MCF 10A (cell line): ENCODE data around the gene TRAPPC3. TPM values are rescaled to one million over a fixed set of nuclear protein-coding genes. Genes with fewer than 3 reads are reported as not detected.

Source experiments
- BruUV-seq: library from RNA; stranded (reverse); fragments of 400-500 nt; replicated peaks from 2 replicates; lab custom pipeline; 2021; lab: Mats Ljungman, UMichigan
- CTCF ChIA-PET: fragments of 300-600 bp; sonication (Branson Sonifier 250); formaldehyde crosslinking; extraction: SDS; loops from one replicate; lab custom pipeline; 2021; ENCODE audit warnings: antibody characterized with exemption, inconsistent platforms; lab: Yijun Ruan, JAX
- POLR2A ChIA-PET: fragments of 300-600, 350-650 bp; sonication (Branson Sonifier 250); formaldehyde crosslinking; extraction: SDS; loops from one replicate; lab custom pipeline; 2020; ENCODE audit warnings: antibody characterized with exemption, inconsistent platforms; lab: Yijun Ruan, JAX
- DNase-seq: peaks from one replicate; pipeline ENCODE4 v3.0.0-alpha.2; 2018; ENCODE audit not compliant: unreplicated experiment
- H3K27ac Mint-ChIP-seq: one replicate; pipeline ENCODE4 v1.8.0; 2022; ENCODE audit warnings: mild to moderate bottlenecking, low read depth, mixed read lengths; ENCODE audit not compliant: unreplicated experiment
- H3K27me3 Mint-ChIP-seq: one replicate; pipeline ENCODE4 v1.8.0; 2022; ENCODE audit warnings: mixed read lengths; ENCODE audit not compliant: insufficient read depth, unreplicated experiment
- H3K36me3 Mint-ChIP-seq: one replicate; pipeline ENCODE4 v1.8.0; 2022; ENCODE audit warnings: mild to moderate bottlenecking, moderate library complexity, mixed read lengths; ENCODE audit not compliant: insufficient read depth, unreplicated experiment
- H3K4me1 Mint-ChIP-seq: one replicate; pipeline ENCODE4 v1.8.0; 2022; ENCODE audit warnings: mixed read lengths; ENCODE audit not compliant: insufficient read depth, unreplicated experiment
- H3K4me3 Mint-ChIP-seq: one replicate; pipeline ENCODE4 v1.8.0; 2022; ENCODE audit warnings: mild to moderate bottlenecking, moderate library complexity, mixed read lengths; ENCODE audit not compliant: unreplicated experiment
- H3K9me3 Mint-ChIP-seq: one replicate; pipeline ENCODE4 v1.8.0; 2022; ENCODE audit warnings: mixed read lengths; ENCODE audit not compliant: unreplicated experiment
- CTCF ChIP-seq: fragments of 200-600 bp; IDR thresholded peaks from one replicate; pipeline ENCODE4 v1.8.0; 2022; ENCODE audit warnings: antibody characterized with exemption, mild to moderate bottlenecking; ENCODE audit not compliant: unreplicated experiment
- intact Hi-C: fragments of 100-400 bp; cut with micrococcal nuclease; formaldehyde crosslinking; loops from 2 replicates; pipeline ENCODE4 v1.14.1; 2022
- total RNA-seq: library from RNA; stranded (reverse); gene quantifications from 2 replicates; pipeline ENCODE4 v1.2.3, GENCODE V29; 2022

Gene TRAPPC3
- total RNA-seq, 1 experiment from 2014 or later, result 72.8 TPM

DNA sequence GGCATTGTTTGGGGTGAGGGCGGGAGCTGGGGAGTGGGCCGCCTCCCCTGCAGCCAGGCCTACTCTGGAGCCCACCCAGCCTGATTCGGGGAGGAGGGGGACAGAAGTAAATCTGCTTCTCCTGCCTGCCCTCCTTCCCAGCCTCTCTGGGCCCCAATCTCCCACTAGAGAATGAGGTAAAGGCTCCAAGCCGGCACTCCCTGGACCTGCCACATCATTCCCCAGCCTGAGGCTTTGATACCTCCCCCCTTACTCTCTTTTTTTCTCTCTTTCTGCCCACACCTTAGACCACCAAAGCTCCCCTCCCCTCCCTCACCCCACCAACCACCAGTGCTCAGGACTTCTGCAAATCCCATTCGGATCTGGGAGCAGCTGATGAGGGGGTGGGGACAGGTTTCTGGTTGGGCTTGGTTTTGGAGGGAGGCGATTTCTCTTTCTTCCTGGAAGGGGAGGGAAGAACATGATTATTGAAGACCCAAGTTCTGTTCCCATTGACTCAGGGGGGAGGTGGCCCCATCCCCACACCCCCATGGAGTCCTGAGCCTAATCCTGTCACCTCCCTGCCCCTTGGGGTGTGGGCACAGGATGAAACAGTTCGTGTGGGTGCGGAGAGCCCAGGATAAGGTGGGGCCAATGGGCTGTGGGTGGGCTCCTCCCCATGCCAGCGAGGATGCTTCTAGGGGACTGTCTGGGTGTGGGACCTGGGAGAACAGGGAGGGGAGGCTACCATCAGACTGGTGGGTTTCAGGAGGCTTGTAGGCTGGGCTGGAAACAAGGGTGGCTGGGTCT lies 8.0 kb upstream of the TRAPPC3 start:
- intact Hi-C loops, result no loop called here

DNA sequence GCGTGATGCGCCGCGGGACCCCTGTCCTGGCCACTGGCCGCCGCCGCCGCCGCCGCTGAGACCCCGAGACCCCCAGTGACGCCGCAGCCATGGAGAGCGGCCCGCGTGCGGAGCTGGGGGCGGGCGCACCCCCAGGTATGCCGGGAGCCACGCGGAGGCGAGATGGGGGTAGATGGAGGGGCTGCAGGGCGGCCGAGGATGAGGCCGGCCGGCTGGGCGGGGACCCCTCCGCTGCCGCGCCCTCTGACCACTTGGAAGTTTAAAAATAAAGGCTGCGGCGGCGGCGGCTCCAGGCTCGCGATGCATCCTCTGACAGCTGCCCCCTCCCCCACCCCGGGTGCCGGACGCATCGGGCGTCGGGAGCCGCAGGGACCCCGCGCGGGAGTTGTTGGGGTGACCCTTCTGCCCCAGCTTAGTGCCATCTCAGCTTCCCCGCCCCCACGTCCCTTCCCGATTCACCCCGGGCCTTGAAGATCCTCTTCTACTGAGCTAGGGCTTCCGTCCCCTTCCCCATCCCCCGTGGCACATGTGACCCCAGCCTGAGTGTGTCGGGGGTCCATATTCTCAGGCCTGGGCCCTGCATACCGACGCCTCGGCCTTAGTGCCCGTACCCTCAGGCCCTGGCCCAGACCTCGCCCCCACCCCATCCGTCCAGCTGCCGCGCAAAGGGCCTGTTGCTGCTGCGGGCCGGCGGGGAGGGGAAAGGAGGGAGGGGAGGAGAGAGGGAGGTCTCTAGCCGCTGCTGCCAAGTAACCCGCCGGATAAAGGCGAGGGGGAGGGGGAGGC lies 7.2 kb upstream of the TRAPPC3 start:
- BruUV-seq, result TSS peak; percentile 61
- Mint-ChIP-seq H3K36me3 (peaks cover 7% of the 10 kb centered on the region), H3K4me3 (peak overlapping the region; percentile 86), H3K27me3 (no peaks in the 10 kb centered on the region), H3K27ac (peak overlapping the region; percentile 87), H3K9me3 (no peaks in the 10 kb centered on the region), H3K4me1 (peaks cover 40% of the 10 kb centered on the region)
- intact Hi-C loops, result no loop called here
- DNase-seq, result peak; percentile 56
- ChIA-PET POLR2A (interaction anchor here (0.8 to 3.3 kb wide), 11 partner anchors 10 to 1652 kb away, joined by 3 to 24 read pairs (median 4); partner anchors contain the start of gene THRAP3), CTCF (interaction anchor here (0.8 to 1.9 kb wide), 3 partner anchors 31 to 129 kb away, joined by 3 to 5 read pairs (median 3); no protein-coding TSS in a partner anchor)
- no peak for TF ChIP-seq CTCF

More for the DNA sequence above, 8.0 kb upstream of the TRAPPC3 start:
- ChIA-PET CTCF (interaction anchor here (0.9 to 1.9 kb wide), 3 partner anchors 31 to 128 kb away, joined by 3 to 5 read pairs (median 4); no protein-coding TSS in a partner anchor), POLR2A (interaction anchor here (0.7 to 3.3 kb wide), 10 partner anchors 10 to 1652 kb away, joined by 3 to 24 read pairs (median 4); partner anchors contain the start of genes LSM10 and THRAP3)
- peak; percentile 34 for DNase-seq
- Mint-ChIP-seq H3K27ac (peak overlapping the region; percentile 87), H3K36me3 (peaks cover 8% of the 10 kb centered on the region), H3K4me3 (peak overlapping the region; percentile 86), H3K9me3 (no peaks in the 10 kb centered on the region), H3K4me1 (peaks cover 44% of the 10 kb centered on the region), H3K27me3 (no peaks in the 10 kb centered on the region)
- BruUV-seq, result no TSS peak
- no peak for TF ChIP-seq CTCF

- peak; percentile 83 for DNase-seq
- H3K27ac Mint-ChIP-seq, result peak within 1 kb of the TSS; percentile 97
- BruUV-seq, result TSS peak; percentile 69
- no peaks in the 10 kb centered on the region for H3K27me3 Mint-ChIP-seq
- peaks cover 36% of the 10 kb centered on the region for H3K4me1 Mint-ChIP-seq
- POLR2A ChIA-PET, result interaction anchor here (1.0 to 3.3 kb wide), 9 partner anchors 11 to 244 kb away, joined by 3 to 24 read pairs (median 6); partner anchors contain the start of gene THRAP3
- CTCF ChIA-PET, result interaction anchor here (0.8 to 7.8 kb wide), 3 partner anchors 31 to 130 kb away, joined by 3 to 194 read pairs (median 3); no protein-coding TSS in a partner anchor
- TF ChIP-seq CTCF, result no peak
- H3K4me3 Mint-ChIP-seq, result peak within 1 kb of the TSS; percentile 86
- intact Hi-C loops, result no loop called here
- no peaks in the 10 kb centered on the region for H3K9me3 Mint-ChIP-seq
- peaks cover 7% of the 10 kb centered on the region for H3K36me3 Mint-ChIP-seq
These were observed 6.4 kb upstream of the TRAPPC3 start, which contains the start of gene MAP7D1 for GRCh38 chr1:36155408-36156328. TSS of gene MAP7D1 (plus strand) at chr1:36156160. CDS start at chr1:36156418, 258 bp downstream.
